Ovary (tissue), 3 donors: Measurements from ENCODE around the gene PRODH2.

ENCODE experiments used
- CTCF ChIP-seq, 3 donors: fragments of 450-650 bp in 2 of 3; fragments of 200-600 bp in 1 of 3; IDR thresholded peaks; one replicate each; pipeline versions ENCODE4 v1.5.1 to v1.8.0; 2016 to 2022; ENCODE audit warnings: antibody characterized with exemption in 3 of 3, mild to moderate bottlenecking in 1 of 3
- EP300 ChIP-seq: sonication (generic); formaldehyde crosslinking; IDR thresholded peaks from one replicate; pipeline ENCODE4 v1.6.1; 2017; ENCODE audit warnings: antibody characterized with exemption
- POLR2A ChIP-seq: fragments of 450-650 bp; IDR thresholded peaks from one replicate; pipeline ENCODE4 v1.6.1; 2017; ENCODE audit warnings: antibody characterized with exemption, mild to moderate bottlenecking, moderate library complexity
- donor health status: DM: no; HTN: no; CAD: no.

- no peak for TF ChIP-seq CTCF (IDR thresholded peaks at IDR 0.05)
- no peak for TF ChIP-seq POLR2A
- no peak for TF ChIP-seq EP300
Observed at GRCh38 chr19:35797663-35798062, 15.0 kb downstream of the PRODH2 start.
